HEK293 (cell line): ENCODE results near the gene COL5A1.

Source experiments
- CTCF ChIA-PET: fragments of 350-600 bp; formaldehyde crosslinking; extraction: SDS; loops from one replicate; lab custom pipeline; 2021; ENCODE audit warnings: antibody characterized with exemption; lab: Yijun Ruan, JAX
- POLR2A ChIA-PET: fragments of 300-600 bp; formaldehyde crosslinking; extraction: SDS; loops from one replicate; lab custom pipeline; 2020; ENCODE audit warnings: antibody characterized with exemption, inconsistent platforms; lab: Yijun Ruan, JAX
- H3K27ac ChIP-seq: fragments of 200-500 bp; sonication (Bioruptor generic); 2 replicates; pipeline ENCODE4 v1.5.1; 2014; ENCODE audit warnings: low read depth, low read length, control low read depth, inconsistent platforms; ENCODE audit errors: extremely low read depth
- H3K36me3 ChIP-seq, 2 experiments: fragments of 200-500 bp in 1 of 2; sonication (Bioruptor generic) in 1 of 2; 1 replicate in 1 of 2; 2 replicates in 1 of 2; pipeline ENCODE4 v1.5.1; 2014 to 2017; ENCODE audit warnings: inconsistent platforms in 2 of 2, low read length in 2 of 2; ENCODE audit not compliant: control insufficient read depth in 2 of 2, insufficient read depth in 1 of 2
- H3K4me1 ChIP-seq: fragments of 200-500 bp; sonication (Bioruptor generic); 2 replicates; pipeline ENCODE4 v1.5.1; 2014; ENCODE audit warnings: mild to moderate bottlenecking, low read length, inconsistent platforms; ENCODE audit not compliant: control insufficient read depth, insufficient read depth
- H3K4me3 ChIP-seq: 2 replicates; pipeline ENCODE4 v1.5.1; 2011; ENCODE audit warnings: low read depth, mild to moderate bottlenecking, control low read depth, low read length, moderate library complexity
- H3K9me3 ChIP-seq: fragments of 200-500 bp; sonication (Bioruptor generic); 2 replicates; pipeline ENCODE4 v1.5.1; 2014; ENCODE audit warnings: low read depth, low read length, inconsistent platforms; ENCODE audit not compliant: control insufficient read depth, insufficient read depth
- ATF2 ChIP-seq: fragments of 450-650 bp; formaldehyde crosslinking; IDR thresholded peaks from 2 replicates; pipeline ENCODE4 v1.5.1; 2016; ENCODE audit warnings: missing biosample characterization, missing genetic modification characterization, low read depth
- GLIS1 ChIP-seq: fragments of 450-650 bp; formaldehyde crosslinking; IDR thresholded peaks from 2 replicates; pipeline ENCODE4 v1.5.1; 2016; ENCODE audit warnings: missing biosample characterization, missing genetic modification characterization
- KLF10 ChIP-seq: fragments of 450-650 bp; IDR thresholded peaks from 2 replicates; pipeline ENCODE4 v1.5.1; 2018; ENCODE audit warnings: missing biosample characterization, mild to moderate bottlenecking, missing genetic modification characterization
- KLF8 ChIP-seq: fragments of 450-650 bp; formaldehyde crosslinking; IDR thresholded peaks from 2 replicates; pipeline ENCODE4 v1.5.1; 2016; ENCODE audit warnings: missing biosample characterization, missing genetic modification characterization
- RBAK ChIP-seq: fragments of 450-650 bp; formaldehyde crosslinking; IDR thresholded peaks from 2 replicates; pipeline ENCODE4 v1.5.1; 2016; ENCODE audit warnings: missing biosample characterization, missing genetic modification characterization
- ZBTB21 ChIP-seq: fragments of 450-650 bp; formaldehyde crosslinking; IDR thresholded peaks from 2 replicates; pipeline ENCODE4 v1.5.1; 2017; ENCODE audit warnings: missing biosample characterization, missing genetic modification characterization
- ZFHX2 ChIP-seq: fragments of 450-650 bp; formaldehyde crosslinking; conservative IDR thresholded peaks from 2 replicates; pipeline ENCODE4 v1.5.1; 2016; ENCODE audit warnings: missing biosample characterization, missing genetic modification characterization
- ZFP41 ChIP-seq: fragments of 450-650 bp; formaldehyde crosslinking; IDR thresholded peaks from 2 replicates; pipeline ENCODE4 v1.5.1; 2016; ENCODE audit warnings: missing biosample characterization, missing genetic modification characterization, borderline replicate concordance
- ZNF148 ChIP-seq: fragments of 450-650 bp; formaldehyde crosslinking; IDR thresholded peaks from 2 replicates; pipeline ENCODE4 v1.5.0; 2017; ENCODE audit warnings: missing biosample characterization, missing genetic modification characterization, borderline replicate concordance
- ZNF157 ChIP-seq: fragments of 450-650 bp; formaldehyde crosslinking; IDR thresholded peaks from 2 replicates; pipeline ENCODE4 v1.5.1; 2016; ENCODE audit warnings: missing biosample characterization, missing genetic modification characterization
- ZNF394 ChIP-seq: fragments of 450-650 bp; formaldehyde crosslinking; IDR thresholded peaks from 2 replicates; pipeline ENCODE4 v1.5.1; 2016; ENCODE audit warnings: missing biosample characterization, missing genetic modification characterization, mild to moderate bottlenecking, moderate library complexity, borderline replicate concordance
- ZNF398 ChIP-seq: fragments of 450-650 bp; formaldehyde crosslinking; IDR thresholded peaks from 2 replicates; pipeline ENCODE4 v1.5.1; 2017; ENCODE audit warnings: missing biosample characterization, missing genetic modification characterization
- ZNF510 ChIP-seq: fragments of 450-650 bp; formaldehyde crosslinking; IDR thresholded peaks from 2 replicates; pipeline ENCODE4 v1.5.1; 2018; ENCODE audit warnings: mild to moderate bottlenecking, missing genetic modification characterization, missing biosample characterization; ENCODE audit not compliant: insufficient replicate concordance
- ZNF529 ChIP-seq: fragments of 450-650 bp; formaldehyde crosslinking; IDR thresholded peaks from 2 replicates; pipeline ENCODE4 v1.5.1; 2017; ENCODE audit warnings: missing genetic modification characterization, missing biosample characterization; ENCODE audit not compliant: insufficient replicate concordance
- ZNF660 ChIP-seq: fragments of 450-650 bp; IDR thresholded peaks from 2 replicates; pipeline ENCODE4 v1.5.1; 2018; ENCODE audit warnings: missing biosample characterization, mild to moderate bottlenecking, missing genetic modification characterization
- ZNF837 ChIP-seq: fragments of 450-650 bp; formaldehyde crosslinking; IDR thresholded peaks from 2 replicates; pipeline ENCODE4 v1.5.1; 2016; ENCODE audit warnings: missing biosample characterization, missing genetic modification characterization
- TF ChIP-seq, protein P1 (sequence below): fragments of 450-650 bp; IDR thresholded peaks from 2 replicates; pipeline ENCODE4 v1.5.1; 2018; ENCODE audit warnings: missing biosample characterization, missing genetic modification characterization

COL5A1 gene

GRCh38 chr9:134605966-134606357 lies 35.6 kb upstream of the COL5A1 start:
- H3K27ac ChIP-seq = no peak overlapping the region
- H3K4me3 ChIP-seq = no peak overlapping the region
- H3K9me3 ChIP-seq = no peaks in the 10 kb centered on the region
- CTCF ChIA-PET = interaction anchor here (0.6 kb wide), 1 partner anchor 83 kb away, joined by 3 read pairs; no protein-coding TSS in a partner anchor
- no peaks in the 10 kb centered on the region for H3K4me1 ChIP-seq
- TF ChIP-seq ZNF529 (tag by site-specific recombination) = no peak
- no peak for TF ChIP-seq ATF2 (tag by site-specific recombination)
- TF ChIP-seq, protein P1, sequence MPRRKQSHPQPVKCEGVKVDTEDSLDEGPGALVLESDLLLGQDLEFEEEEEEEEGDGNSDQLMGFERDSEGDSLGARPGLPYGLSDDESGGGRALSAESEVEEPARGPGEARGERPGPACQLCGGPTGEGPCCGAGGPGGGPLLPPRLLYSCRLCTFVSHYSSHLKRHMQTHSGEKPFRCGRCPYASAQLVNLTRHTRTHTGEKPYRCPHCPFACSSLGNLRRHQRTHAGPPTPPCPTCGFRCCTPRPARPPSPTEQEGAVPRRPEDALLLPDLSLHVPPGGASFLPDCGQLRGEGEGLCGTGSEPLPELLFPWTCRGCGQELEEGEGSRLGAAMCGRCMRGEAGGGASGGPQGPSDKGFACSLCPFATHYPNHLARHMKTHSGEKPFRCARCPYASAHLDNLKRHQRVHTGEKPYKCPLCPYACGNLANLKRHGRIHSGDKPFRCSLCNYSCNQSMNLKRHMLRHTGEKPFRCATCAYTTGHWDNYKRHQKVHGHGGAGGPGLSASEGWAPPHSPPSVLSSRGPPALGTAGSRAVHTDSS (tag by site-specific recombination) = no peak
- H3K36me3 ChIP-seq = no peaks in the 10 kb centered on the region
- POLR2A ChIA-PET = interaction anchor here (0.5 kb wide), 1 partner anchor 171 kb away, joined by 7 read pairs; no protein-coding TSS in a partner anchor

DNA sequence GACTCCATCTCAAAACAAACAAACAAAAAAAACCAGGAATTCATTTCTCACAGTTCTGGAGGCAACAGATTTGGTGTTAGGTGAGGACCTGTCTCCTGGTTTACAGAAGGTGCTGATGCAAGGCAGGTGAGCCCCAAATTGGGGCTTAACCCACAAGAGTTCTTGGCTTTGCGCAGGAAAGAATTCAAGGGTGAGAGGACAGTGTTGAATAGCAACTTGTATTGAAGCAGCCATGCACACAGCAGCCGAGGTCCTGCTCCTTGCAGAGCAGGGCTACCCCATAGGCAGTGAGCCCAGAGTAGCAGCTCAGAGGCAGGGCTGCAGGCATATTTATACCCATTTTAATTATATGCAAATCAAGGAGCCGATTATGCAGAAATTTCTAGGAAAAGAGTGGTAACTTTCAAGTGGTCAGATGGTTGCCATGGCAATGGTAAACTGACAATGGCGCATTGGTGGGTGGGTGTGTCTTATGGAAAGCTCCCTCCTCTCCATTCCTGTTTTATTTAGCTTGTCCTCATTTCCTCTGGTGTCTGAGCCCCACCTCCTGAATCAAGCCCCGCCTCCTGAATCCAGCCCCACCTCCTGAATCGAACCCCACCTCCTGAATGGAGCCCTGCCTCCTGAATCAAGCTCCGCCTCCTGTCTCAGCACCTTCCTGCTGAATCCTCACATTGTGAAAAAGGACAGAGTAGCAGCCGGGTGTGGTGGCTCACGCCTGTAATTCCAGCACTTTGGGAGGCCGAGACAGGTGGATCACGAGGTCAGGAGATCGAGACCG lies 34.5 kb upstream of the COL5A1 start:
- H3K36me3 ChIP-seq = no peaks in the 10 kb centered on the region
- POLR2A ChIA-PET = interaction anchor here (1.2 kb wide), 1 partner anchor 40 kb away, joined by 4 read pairs; no protein-coding TSS in a partner anchor
- no peak overlapping the region for H3K4me3 ChIP-seq

GRCh38 chr9:134607971-134608370 lies 33.6 kb upstream of the COL5A1 start:
- no peak overlapping the region for H3K27ac ChIP-seq
- POLR2A ChIA-PET = no interaction called here

More for the DNA sequence above, 34.5 kb upstream of the COL5A1 start:
- H3K9me3 ChIP-seq = no peaks in the 10 kb centered on the region
- no peaks in the 10 kb centered on the region for H3K4me1 ChIP-seq
- H3K27ac ChIP-seq = no peak overlapping the region
- CTCF ChIA-PET = no interaction called here
- no peak for TF ChIP-seq KLF8 (tag by site-specific recombination)
- no peak for TF ChIP-seq ZNF157
- TF ChIP-seq ZNF148 (tag by site-specific recombination) = no peak
- no peak for TF ChIP-seq KLF10 (tag by site-specific recombination)

GRCh38 chr9:134611046-134611445 lies 30.6 kb upstream of the COL5A1 start:
- POLR2A ChIA-PET = no interaction called here
- H3K4me3 ChIP-seq = no peak overlapping the region
- H3K36me3 ChIP-seq = no peaks in the 10 kb centered on the region
- no peaks in the 10 kb centered on the region for H3K9me3 ChIP-seq
- H3K4me1 ChIP-seq = no peaks in the 10 kb centered on the region
- H3K27ac ChIP-seq = no peak overlapping the region
- CTCF ChIA-PET = no interaction called here
- TF ChIP-seq ZNF837 (no peak), ZNF398 (tag by site-specific recombination) (no peak), ZFP41 (tag by site-specific recombination) (no peak), ZFHX2 (tag by site-specific recombination) (no peak), ZNF148 (tag by site-specific recombination) (no peak), ZBTB21 (tag by site-specific recombination) (no peak), ZNF510 (tag by site-specific recombination) (no peak), ZNF660 (no peak), ZNF394 (tag by site-specific recombination) (no peak)

More at GRCh38 chr9:134607971-134608370, 33.6 kb upstream of the COL5A1 start:
- Histone ChIP-seq H3K9me3 (no peaks in the 10 kb centered on the region), H3K4me1 (no peaks in the 10 kb centered on the region), H3K4me3 (no peak overlapping the region), H3K36me3 (no peaks in the 10 kb centered on the region)
- CTCF ChIA-PET = no interaction called here
- TF ChIP-seq RBAK (tag by site-specific recombination) (no peak), GLIS1 (tag by site-specific recombination) (peak; percentile 24; the same call in 1 of the 2 replicates)
